Left cardiac atrium (tissue), 4 donors: ENCODE measurements around the gene ABCB11. TPM values are rescaled to one million over a fixed set of nuclear protein-coding genes. Genes with fewer than 3 reads are reported as not detected.
A peak's percentile ranks its signal among the peaks of the same experiment; 100 is the strongest.

Experiments used
- ATAC-seq, 2 donors: fragments of 200-7000 bp; cut with Tn5 transposase; one replicate each; pipeline ENCODE4 v1.9.1; 2020; ENCODE audit warnings: mild to moderate bottlenecking in 2 of 2, moderate library complexity in 2 of 2
- DNase-seq: peaks from one replicate; pipeline ENCODE4 v3.0.0-alpha.2; 2020
- intact Hi-C, 2 donors: fragments of 100-400 bp; cut with DNase I; formaldehyde crosslinking; loops; one replicate each; pipeline versions ENCODE4 v1.14.1 to v1.15.1; 2022 to 2023
- total RNA-seq, 2 donors: library from RNA; stranded (reverse); fragmentation: NEBNext Ultra II Directional; extraction: Animal tissue kit (Norgen Biotek cat#: 25700); gene quantifications; one replicate each; pipeline ENCODE4 v1.2.1, GENCODE V29; 2021
- donor health status: DM: no; HTN: yes; CAD: no.
- donor health status: DM: no; HTN: yes; CAD: no; lungs with severe emphysema.
- donor health status: DM: yes; HTN: yes; CAD: no.
- donor health status: Dilated cardiomyopathy.

Gene ABCB11
- total RNA-seq, 2 donors from 2014 or later: 0.37 to 1.1 TPM

DNA sequence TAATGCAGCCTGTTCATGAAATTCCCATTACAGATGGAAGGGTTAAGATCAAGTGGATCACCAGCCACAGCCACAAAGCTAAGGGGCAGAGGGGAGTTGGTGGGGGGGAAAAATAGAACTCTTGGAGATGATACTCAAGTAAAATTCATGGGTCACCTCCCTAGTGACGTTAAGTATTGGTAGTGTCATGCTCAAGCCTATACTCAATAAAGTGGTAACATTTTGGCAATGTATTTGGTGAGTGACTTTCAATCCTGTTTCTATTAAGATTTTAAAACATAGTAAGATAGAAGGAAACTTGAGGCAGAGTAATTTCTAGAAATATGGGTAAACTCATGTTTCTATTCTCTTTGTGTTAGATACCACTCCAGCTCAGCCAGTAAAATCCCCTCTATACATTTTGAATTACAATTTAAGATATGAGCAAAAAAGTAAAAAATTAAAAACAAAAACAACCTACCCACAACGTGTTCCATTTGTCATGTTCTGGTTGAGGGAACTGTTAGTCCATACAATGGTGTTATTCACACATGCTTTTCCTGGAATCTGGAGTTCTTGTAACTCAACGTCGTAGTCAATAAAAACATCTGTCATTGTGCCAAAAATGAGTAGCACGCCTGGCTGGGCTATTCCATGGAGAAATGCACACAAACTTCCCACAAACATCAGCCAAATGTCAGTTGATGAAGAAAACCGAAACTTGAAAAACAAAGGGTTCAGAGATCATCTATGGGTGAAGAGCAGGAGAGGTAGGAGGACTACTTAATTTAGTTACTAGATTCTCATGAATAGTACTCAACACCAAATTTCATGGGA is 18.1 kb downstream of the ABCB11 start:
- intact Hi-C loops: loop anchor here in 1 of 2 donors (2.0 to 5.0 kb wide), 2 partner anchors 36 to 59 kb away; no protein-coding TSS in a partner anchor
- ATAC-seq: no peak
- DNase-seq: no peak

DNA sequence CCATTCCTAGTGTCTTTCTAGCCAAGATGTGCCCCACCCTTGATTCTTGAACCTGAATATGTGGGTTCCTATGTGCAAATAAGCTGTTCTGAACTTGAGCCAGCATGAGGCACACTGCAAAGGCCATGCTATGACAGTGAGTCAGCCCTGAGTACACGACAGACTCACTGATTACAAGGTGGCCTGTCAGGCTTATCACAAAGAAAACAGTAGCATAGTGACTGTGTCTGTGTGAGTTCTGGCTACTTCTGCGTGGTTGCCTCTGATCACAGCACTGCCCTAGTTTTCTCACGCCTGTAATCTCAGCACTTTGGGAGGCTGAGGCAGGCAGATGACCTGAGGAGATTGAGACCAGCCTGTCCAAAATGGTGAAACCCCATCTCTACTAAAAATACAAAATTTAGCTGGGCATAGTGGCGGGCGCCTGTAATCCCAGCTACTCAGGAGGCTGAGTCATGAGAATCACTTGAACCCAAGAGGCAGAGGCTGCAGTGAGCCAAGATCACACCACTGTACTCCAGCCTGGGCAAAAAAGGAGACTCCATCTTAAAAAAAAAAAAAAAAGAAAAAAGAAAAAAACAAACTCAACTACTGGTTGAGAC is 18.8 kb downstream of the ABCB11 start:
- ATAC-seq: peak; percentile 96 to 99
- intact Hi-C loops: loop anchor here in 1 of 2 donors (2.0 to 5.0 kb wide), 2 partner anchors 35 to 60 kb away; no protein-coding TSS in a partner anchor
- peak; percentile 46 for DNase-seq

DNA sequence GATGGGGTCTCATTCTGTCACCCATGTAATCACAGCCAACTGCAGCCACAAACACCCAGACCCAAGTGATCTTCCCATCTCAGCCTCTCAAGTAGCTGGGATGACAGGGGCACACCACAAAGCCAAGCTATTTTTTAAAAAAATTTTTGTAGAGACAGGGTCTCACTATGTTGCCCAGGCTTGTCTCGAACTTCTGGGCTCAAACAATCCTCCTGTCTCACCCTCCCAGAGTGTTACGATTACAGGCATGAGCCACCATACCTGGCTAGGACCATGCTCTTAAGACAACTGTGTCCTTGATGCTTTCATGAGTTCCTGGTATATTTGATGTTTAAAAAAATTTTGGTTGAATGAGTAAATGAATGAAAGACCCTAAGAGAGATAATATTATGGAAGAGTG is 19.4 kb downstream of the ABCB11 start:
- DNase-seq: no peak
- intact Hi-C loops: loop anchor here in 1 of 2 donors (2.0 to 5.0 kb wide), 2 partner anchors 35 to 61 kb away; no protein-coding TSS in a partner anchor
- ATAC-seq: no peak

DNA sequence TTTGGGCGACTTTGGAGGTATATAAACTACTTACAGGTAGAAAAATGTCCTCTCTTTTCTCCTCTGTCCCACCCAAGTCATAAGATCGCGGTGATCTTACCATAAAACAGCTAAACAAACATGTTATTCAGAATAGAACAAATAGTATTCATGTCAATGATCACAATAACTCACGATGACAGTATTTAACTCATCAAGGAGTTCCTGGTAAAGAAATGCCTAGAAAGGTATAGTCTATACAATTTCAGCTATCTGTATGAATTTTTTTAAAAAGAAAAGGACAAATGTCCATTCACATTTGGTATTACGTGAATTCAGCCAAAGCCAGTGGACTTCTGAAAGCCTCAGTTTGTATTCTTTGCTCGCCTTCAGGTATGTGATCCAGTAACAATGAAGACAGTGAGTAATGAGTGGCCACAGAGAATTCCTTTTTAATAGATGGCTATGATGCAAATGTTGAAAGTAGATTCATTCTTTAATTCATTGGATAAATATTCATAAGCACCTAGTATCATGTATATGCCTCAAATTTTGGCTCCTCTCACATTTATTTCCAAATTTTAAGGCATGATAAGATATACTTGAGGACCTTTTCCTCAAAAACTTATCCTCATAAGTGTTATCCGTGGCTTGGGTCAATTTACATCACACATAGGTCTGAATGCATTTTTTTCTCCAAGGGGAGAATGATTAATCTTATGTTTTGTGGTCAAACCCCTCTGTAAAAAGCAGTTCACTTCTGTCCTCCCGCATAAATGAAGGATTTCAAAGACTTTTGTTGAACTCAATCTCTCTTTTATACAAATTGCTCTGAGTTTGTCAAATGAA is 20.3 kb downstream of the ABCB11 start:
- DNase-seq (no peak), ATAC-seq (no peak)
- intact Hi-C loops: loop anchor here in 1 of 2 donors (5.0 kb wide), 1 partner anchor 61 kb away; no protein-coding TSS in a partner anchor

DNA sequence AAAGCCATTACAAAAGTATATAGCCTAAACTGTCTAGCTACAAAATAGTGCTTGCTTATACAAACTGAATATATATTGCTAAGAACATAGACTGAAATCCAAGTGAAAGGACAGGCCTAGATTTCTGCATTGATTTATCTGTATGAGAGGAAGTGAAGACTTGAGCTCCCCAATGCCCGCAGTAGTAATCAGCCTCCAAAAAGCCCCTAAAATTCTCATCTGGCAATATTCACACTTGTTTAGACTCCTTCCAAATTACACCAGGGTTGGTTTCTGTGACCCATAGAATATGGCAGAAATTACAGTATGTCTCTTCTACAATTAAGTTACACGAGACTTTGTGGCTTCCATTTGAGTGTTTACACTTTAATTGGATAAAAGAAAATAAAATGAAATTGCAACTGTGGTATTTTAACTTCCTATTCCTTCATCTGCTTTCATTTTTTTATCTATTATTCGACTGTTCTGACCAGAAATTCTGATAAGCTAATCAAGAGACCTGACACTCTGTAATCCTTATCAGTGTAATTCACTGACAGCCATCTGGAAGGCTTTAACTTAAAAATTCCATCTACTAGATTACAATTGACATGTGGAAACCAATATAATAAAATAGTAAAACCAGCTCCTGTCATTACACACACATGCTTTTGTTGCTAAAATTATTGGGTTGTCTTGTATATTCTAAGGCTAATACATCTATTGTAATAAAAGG is 21.1 kb downstream of the ABCB11 start:
- DNase-seq: no peak
- ATAC-seq: no peak
- intact Hi-C loops: loop anchor here in 1 of 2 donors (5.0 kb wide), 1 partner anchor 62 kb away; no protein-coding TSS in a partner anchor

DNA sequence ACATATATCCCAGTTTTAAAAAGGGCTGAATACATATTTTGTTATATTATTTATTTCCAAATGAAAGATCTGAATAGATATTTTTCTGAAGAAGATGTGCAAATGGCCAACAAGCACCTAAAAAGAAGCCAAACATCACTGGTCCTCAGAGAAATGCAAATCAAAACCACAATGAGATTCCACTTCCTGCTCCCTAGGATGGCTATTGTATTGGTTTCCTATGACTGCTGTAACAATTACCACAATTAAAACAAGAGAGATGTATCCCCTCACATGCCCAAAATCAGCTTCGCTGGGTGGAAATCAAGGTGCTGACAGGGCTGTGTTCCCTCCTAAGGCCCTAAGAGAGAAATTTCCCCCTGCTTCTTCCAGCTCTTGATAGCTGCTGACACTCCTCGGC is 23.2 kb downstream of the ABCB11 start:
- intact Hi-C loops: no loop called here
- DNase-seq: no peak
- no peak for ATAC-seq

DNA sequence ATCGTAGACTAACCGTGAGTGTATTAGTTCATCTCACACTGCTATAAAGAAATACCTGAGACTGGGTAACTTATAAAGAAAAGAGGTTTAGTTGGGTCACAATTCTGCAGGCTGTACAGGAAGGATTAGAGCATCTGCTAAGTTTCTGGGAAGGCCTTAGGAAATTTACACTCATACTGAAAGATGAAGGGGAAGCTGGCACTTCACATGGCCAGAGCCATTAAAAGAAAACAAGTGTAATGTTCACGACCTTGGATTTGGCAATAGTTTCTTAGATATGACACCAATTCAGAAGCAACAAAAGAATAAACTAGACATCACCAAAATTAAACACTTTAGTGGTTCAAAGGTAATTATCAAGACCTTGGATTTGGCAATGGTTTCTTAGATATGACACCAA is 23.8 kb downstream of the ABCB11 start:
- ATAC-seq: no peak
- DNase-seq: no peak
- intact Hi-C loops: no loop called here

DNA sequence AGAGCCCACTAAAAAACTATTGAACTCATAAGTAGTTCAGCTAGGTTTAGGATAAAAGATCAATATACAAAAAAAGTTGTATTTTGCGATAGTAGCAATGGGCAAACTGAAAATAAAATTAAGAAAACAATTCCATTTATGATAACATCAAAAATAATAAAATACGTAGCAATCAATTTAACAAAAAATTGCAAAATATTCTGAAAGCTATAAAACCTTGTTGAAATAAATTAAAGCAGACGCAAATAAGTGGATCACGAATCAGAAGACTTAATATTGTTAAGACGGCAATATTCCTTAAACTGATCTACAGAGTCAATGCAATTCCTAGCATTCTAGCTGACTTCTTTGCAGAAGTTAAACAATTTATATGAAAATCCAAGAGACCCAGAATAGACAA is 24.5 kb downstream of the ABCB11 start:
- intact Hi-C loops: no loop called here
- DNase-seq (no peak), ATAC-seq (no peak)

DNA sequence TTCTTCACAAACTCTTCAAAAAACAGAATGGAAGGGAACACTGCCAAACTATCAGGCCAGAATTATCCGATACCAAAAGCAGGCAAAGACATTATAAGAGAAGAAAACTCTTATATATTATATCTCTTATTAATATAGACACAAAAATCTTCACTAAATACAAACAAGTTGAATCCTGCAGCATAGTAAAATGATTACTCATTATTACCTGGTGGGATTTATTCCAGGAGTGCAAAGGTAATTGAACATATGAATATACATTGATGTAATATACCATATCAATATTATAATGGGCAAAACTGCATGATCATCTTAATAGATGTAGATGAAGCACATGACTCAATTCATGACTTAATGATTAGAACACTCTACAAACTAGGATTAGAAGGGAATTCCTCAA is 25.1 kb downstream of the ABCB11 start:
- intact Hi-C loops: no loop called here
- ATAC-seq (no peak), DNase-seq (no peak)

DNA sequence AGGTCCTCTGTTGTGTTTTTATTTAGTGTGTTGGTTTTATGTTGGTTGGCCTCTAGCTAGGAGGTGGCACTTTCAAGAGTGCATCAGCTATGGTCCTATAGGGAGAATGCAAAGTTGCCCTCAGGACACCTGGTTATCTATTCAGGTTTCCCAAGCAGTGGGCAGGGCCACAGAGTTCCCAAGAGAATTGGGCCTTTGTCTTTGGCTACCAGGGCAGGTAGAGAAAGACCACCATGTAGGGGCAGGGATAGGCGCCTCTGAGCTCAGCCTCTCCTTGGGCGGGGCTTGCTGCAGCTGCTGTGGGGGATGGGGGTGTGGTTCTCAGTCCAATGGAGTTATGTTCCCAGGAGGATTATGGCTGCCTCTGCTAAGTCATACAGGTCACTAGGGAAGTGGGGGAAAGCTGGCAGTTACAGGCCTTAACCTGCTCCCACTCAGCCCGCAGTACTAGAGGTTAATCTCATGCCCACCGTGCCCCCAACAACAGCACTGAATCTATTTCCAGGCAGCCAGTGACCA is 26.0 kb downstream of the ABCB11 start:
- intact Hi-C loops: no loop called here
- ATAC-seq: no peak
- no peak for DNase-seq

DNA sequence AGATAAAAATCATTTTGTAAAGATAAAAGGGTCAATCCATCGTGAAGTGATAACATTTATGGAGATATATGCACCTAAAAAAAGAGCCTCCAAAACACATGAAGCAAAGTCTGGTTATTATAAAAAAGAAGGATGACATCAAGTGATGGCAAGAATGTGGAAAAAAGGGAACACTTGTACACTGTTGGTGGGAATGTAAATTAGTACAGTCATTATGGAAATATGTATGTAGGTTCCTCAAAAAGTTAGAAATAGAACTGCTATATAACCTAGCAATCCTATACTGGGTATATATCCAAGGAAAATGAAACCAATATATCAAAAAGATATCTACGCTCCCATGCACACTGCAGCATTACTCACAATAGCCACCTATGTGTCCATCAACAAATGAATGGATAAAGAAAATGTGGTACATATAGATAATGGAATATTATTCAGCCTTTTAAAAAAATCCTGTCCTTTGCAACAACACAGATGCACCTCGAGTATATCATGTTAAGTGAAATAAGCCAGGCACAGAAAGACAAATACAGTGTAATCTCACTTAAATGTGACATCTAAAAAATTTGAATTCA is 28.9 kb downstream of the ABCB11 start:
- ATAC-seq: no peak
- intact Hi-C loops: no loop called here
- DNase-seq: no peak

DNA sequence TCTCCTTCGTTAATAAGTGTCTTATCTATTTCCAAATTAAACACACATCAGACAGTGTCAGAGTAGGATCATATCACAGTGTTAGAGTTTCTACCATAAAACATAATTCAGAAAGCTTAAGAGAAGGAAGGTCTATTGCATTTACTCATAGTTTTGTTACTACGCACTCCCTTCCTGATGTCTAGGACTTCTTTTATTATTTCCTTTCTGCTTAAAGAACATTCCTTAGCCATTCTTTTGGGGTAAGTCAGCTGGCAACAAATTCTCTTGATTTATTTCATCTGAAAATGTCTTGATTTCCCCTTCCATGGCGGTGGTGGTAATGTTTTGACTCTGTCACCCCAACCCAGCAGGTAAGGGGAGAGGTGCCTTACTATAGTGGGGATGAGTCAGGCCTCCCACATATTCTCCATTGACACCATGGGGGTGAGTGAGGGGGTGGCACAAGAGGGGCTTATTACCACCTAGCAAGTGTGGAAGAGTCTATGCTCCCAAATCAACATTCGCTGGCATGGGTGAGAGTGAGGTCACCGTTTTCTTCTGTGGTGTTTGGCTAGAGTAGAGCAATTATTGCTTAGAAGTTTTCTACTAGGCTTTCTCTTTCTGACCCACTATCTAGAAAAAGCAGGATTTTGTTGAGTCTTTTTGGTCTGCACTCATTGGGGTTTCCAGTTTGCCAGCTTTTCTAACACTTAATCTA is 29.9 kb downstream of the ABCB11 start:
- ATAC-seq (no peak), DNase-seq (no peak)
- intact Hi-C loops: no loop called here

DNA sequence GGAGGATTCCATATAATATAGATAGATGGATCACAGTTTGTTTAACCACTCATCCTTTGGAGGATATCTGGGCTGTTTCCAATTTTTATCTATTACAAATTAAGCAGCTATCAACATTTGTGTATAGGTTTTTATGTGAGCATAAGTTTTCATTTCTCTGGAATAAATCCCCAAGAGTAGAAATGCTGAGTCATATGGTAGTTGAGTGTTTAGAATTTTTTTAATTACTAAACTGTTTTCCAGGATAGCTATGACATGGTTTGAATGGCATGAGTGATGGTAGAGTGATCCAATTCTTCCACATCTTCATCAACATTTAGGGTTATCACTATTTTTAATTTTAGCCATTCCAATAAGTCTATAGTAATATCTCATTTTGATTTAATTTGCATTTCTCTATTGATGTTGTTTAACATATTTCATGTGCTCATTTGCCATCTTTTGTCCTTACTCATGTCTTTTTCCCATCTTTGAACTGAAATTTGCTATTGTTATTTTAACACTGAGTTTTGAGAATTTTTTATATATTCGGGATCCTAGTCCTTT is 31.4 kb downstream of the ABCB11 start:
- ATAC-seq (peak in 1 of 2 donors; percentile 30), DNase-seq (no peak)
- intact Hi-C loops: no loop called here

DNA sequence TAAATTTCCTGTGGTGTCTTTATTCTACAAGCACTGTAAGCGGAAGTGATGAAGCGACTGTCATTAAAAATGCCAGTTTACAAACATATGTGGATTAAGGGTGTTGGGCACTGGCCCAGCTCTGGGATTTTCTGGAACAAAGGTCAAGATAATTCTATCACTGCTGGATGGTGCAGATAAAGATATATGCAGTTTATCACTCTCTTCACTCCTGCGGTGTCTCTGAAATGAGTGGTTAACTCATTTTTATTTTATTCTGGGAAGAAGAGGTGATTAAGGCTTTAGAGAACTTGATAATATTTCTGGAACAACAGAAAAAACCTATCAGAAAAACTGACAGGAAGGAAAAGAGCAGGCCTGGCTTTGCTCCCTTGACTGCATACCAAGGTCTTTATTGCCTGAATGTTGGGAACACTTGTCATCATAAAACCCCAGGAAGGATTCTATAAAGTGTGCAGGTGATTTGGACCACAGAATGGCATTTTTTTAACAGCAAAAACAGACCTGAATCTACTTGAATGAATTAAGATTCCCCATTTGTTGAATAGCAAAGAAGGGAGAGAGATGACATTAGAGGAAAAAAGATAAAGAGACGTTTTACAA is 32.4 kb downstream of the ABCB11 start:
- intact Hi-C loops: no loop called here
- DNase-seq (no peak), ATAC-seq (no peak)

DNA sequence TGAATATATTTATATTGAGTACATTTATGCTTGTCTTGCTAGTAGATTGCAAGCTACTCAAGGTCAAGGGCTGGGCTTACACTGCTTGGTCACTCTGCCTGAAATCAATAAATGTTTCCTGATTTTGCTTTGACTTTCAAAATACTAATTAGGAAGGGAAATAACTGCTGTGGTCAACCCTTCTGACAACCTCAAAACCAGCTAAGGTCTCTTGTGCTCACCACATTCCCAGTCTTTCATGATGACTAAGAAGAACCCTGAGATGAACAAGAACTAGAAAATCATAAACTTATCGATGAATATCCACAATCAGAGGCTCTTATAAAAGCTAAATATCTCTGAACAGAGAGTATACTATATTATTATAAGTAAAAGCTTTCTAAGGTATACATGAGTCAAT is 33.3 kb downstream of the ABCB11 start:
- no peak for DNase-seq
- intact Hi-C loops: no loop called here
- ATAC-seq: no peak

DNA sequence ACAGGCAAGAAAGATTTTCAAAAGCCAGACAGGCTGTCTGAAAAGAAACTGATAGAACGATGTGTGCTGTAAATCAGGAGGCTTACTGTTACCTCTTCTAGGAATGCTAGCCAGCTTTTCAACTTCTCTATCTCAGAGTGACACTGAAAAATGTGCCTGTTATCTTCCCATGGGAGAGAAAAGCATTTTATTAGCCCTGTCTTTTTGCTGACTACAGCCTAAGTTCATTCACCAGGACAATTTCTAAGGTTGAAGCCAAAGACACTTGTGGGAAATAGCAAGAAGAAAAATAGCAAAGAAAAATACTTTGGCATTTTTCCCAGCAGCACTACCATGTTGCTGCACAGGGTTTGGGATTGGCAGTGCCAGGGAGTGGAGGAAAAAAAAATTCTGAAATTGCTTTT is 34.0 kb downstream of the ABCB11 start:
- intact Hi-C loops: no loop called here

DNA sequence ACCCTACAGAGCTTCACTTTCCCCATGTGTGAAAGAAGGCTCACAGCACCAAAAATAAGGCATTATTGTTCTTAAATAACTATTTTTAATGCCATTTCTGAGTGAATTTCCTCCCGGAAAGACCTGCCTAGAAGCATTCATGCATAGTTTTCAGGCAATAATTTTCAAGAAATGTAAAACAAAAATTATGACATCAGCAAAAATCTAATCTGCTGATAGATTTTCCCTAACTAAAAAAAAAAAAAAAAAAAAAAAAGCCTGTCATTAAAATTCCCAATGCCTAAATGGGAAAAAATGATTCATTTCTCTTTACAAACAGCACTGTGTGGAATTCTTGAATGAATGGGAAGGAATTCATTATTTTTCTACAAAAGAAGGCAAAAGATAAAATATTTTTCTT is 35.4 kb downstream of the ABCB11 start:
- DNase-seq (no peak), ATAC-seq (no peak)
- intact Hi-C loops: no loop called here

More for the DNA sequence above, 34.0 kb downstream of the ABCB11 start:
- DNase-seq (no peak), ATAC-seq (peak; percentile 56 to 78)
